Retinal pigment epithelial cell (primary cell): ENCODE data around the gene BCL7C.
"Not testable (repeated sequence)": the region's sequence is repeated elsewhere in the genome, so short reads cannot be mapped to it uniquely, and the experiment has no call there.

Experiments used
- DNase-seq: peaks from one replicate; pipeline ENCODE4 v3.0.0-alpha.2; 2010; ENCODE audit warnings: low read depth
- H3K4me3 ChIP-seq: 2 replicates; pipeline ENCODE4 v1.5.1; 2011; ENCODE audit warnings: mild to moderate bottlenecking, low read length, control low read depth, moderate library complexity
- CTCF ChIP-seq: conservative IDR thresholded peaks from 2 replicates; pipeline ENCODE4 v1.5.1; 2011; ENCODE audit warnings: low read depth, low read length, control low read depth, inconsistent platforms

BCL7C gene

GRCh38 chr16:30893417-30893743 lies 497 bp downstream of the BCL7C start:
- H3K4me3 ChIP-seq = peak overlapping the region; percentile 80
- no peak for DNase-seq
- no peak for TF ChIP-seq CTCF

GRCh38 chr16:30892670-30893416 lies 1.0 kb downstream of the BCL7C start:
- TF ChIP-seq CTCF = no peak
- no peak for DNase-seq
- peak overlapping the region; percentile 80 for H3K4me3 ChIP-seq

- H3K4me3 ChIP-seq, DNase-seq: not testable (repeated sequence)
Observed at GRCh38 chr16:30891043-30891823, 2.6 kb downstream of the BCL7C start.

- DNase-seq = peak; percentile 36
- TF ChIP-seq CTCF = no peak
- no peak overlapping the region for H3K4me3 ChIP-seq
Observed at GRCh38 chr16:30889721-30890120, 4.2 kb downstream of the BCL7C start.

- DNase-seq = no peak
- TF ChIP-seq CTCF = no peak
- no peak overlapping the region for H3K4me3 ChIP-seq
Observed at GRCh38 chr16:30888856-30889499, 4.9 kb downstream of the BCL7C start.

- no peak overlapping the region for H3K4me3 ChIP-seq
- no peak for TF ChIP-seq CTCF
- DNase-seq = no peak
Observed at GRCh38 chr16:30887927-30888326, 6.0 kb downstream of the BCL7C start.

- no peak for TF ChIP-seq CTCF
- no peak overlapping the region for H3K4me3 ChIP-seq
- no peak for DNase-seq
Observed at GRCh38 chr16:30886145-30886544, 7.7 kb downstream of the BCL7C start.
